RWPE2 (cell line): ENCODE measurements around the gene PPP2R2D.
"Not testable (repeated sequence)": the region's sequence is repeated elsewhere in the genome, so short reads cannot be mapped to it uniquely, and the experiment has no call there.

Source experiments
- ATAC-seq: fragments of 200-7000 bp; cut with Tn5 transposase; 3 replicates; pipeline ENCODE4 v1.9.1; 2021; ENCODE audit warnings: low read depth
- DNase-seq: peaks from one replicate; pipeline ENCODE4 v3.0.0-alpha.2; 2020; ENCODE audit warnings: low spot score
- H3K27ac ChIP-seq: fragments of 450-650 bp; 2 replicates; pipeline ENCODE4 v1.5.1; 2017; ENCODE audit warnings: mild to moderate bottlenecking; ENCODE audit not compliant: poor library complexity, severe bottlenecking
- H3K27me3 ChIP-seq: fragments of 250-450 bp; sonication (Bioruptor Pico); 2 replicates; pipeline ENCODE4 v1.5.1; 2021; ENCODE audit warnings: mild to moderate bottlenecking, moderate library complexity; ENCODE audit not compliant: insufficient read depth, poor library complexity, severe bottlenecking
- H3K36me3 ChIP-seq: fragments of 250-450 bp; sonication (Bioruptor Pico); 2 replicates; pipeline ENCODE4 v1.5.1; 2020; ENCODE audit warnings: low read depth, mild to moderate bottlenecking, moderate library complexity
- H3K4me1 ChIP-seq: fragments of 250-450 bp; sonication (Bioruptor Pico); 2 replicates; pipeline ENCODE4 v1.5.1; 2021; ENCODE audit warnings: mild to moderate bottlenecking, moderate library complexity; ENCODE audit not compliant: insufficient read depth, poor library complexity, severe bottlenecking
- H3K4me3 ChIP-seq: fragments of 250-450 bp; sonication (Bioruptor Pico); 2 replicates; pipeline ENCODE4 v1.5.1; 2021; ENCODE audit warnings: mild to moderate bottlenecking, moderate library complexity; ENCODE audit not compliant: severe bottlenecking
- H3K9me3 ChIP-seq: fragments of 250-450 bp; sonication (Bioruptor Pico); 2 replicates; pipeline ENCODE4 v1.5.1; 2021; ENCODE audit warnings: mild to moderate bottlenecking, moderate library complexity; ENCODE audit not compliant: severe bottlenecking
- TF ChIP-seq, protein P1 (sequence below): fragments of 450-650 bp; IDR thresholded peaks from one replicate; pipeline ENCODE4 v1.5.1; 2017; ENCODE audit warnings: mild to moderate bottlenecking, moderate library complexity; ENCODE audit not compliant: poor library complexity, severe bottlenecking

Gene PPP2R2D

DNA sequence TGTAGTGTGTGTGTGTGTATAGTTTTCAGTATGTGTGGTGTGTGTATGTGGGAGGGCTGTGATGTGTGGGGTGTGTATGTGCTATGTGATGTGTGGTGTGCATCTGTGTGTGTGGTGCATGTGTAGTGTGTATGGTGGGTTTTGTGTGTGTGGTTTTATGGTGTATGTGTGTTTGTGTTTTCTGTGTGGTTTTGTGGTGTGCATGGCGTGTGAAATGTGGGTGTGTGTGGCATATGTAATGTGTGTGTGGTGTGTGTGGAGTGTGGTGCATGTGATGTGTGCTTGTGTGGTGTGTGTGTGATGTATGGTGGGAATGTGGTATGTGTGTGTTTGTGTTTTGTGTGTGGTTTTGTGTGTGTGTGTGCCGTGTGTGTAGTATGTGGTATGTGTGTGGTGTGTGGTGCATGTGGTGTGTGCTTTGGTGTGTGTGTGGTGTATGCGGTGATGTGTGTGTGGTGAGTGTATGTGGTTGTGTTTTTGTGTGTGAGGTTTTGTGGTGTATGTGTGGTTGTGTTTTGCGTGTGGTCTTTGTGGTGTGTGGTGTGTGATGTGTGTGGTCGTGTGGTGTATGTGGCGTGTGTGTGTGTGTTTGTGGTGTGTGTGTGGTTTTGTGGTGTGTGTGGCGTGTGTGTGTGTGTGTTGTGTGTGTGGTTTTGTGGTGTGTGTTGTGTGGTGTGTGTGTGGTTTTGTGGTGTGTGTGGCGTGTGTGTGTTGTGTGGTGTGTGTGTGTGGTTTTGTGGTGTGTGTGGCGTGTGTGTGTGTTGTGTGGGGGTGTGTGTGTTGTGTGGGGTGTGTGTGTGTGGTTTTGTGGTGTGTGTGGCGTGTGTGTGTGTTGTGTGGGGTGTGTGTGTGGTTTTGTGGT lies 18.0 kb upstream of the PPP2R2D start:
- no peak overlapping the region for H3K4me3 ChIP-seq
- no peaks in the 10 kb centered on the region for H3K36me3 ChIP-seq
- H3K27ac ChIP-seq: no peak overlapping the region
- no peak for ATAC-seq
- DNase-seq: no peak
- peaks cover 4% of the 10 kb centered on the region for H3K4me1 ChIP-seq
- H3K27me3 ChIP-seq: no peaks in the 10 kb centered on the region
- TF ChIP-seq, protein P1, sequence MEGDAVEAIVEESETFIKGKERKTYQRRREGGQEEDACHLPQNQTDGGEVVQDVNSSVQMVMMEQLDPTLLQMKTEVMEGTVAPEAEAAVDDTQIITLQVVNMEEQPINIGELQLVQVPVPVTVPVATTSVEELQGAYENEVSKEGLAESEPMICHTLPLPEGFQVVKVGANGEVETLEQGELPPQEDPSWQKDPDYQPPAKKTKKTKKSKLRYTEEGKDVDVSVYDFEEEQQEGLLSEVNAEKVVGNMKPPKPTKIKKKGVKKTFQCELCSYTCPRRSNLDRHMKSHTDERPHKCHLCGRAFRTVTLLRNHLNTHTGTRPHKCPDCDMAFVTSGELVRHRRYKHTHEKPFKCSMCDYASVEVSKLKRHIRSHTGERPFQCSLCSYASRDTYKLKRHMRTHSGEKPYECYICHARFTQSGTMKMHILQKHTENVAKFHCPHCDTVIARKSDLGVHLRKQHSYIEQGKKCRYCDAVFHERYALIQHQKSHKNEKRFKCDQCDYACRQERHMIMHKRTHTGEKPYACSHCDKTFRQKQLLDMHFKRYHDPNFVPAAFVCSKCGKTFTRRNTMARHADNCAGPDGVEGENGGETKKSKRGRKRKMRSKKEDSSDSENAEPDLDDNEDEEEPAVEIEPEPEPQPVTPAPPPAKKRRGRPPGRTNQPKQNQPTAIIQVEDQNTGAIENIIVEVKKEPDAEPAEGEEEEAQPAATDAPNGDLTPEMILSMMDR: no peak
- no peaks in the 10 kb centered on the region for H3K9me3 ChIP-seq

DNA sequence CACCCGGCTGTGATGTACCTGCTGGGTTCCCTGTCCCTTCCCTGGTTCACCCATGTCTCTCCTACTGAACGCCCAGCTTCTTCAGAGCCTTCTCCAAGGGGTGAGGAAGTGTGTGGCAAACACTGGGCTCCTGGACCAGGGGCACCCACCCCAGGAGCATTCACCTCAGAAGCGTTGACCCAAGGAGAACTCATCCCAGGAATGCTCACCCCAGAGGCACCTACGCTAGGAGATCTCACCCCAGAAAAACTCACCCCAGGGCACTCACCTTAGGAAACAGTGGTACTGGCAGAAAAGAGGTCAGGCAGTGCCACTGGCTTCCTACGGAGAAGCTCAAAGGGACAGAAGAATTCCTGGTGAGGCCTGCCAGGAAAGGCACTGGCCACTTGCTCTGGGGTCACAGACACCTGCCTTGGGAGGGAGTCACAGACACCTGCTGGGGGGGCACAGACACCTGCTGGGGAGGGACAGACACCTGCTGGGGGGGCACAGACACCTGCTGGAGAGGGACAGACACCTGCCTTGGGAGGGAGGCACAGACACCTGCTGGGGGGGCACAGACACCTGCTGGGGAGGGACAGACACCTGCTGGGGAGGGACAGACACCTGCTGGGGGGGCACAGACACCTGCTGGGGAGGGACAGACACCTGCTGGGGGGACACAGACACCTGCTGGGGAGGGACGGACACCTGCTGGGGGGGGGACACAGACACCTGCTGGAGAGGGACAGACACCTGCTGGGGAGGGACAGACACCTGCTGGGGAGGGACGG lies 17.0 kb upstream of the PPP2R2D start:
- DNase-seq, H3K9me3 ChIP-seq: not testable (repeated sequence)

DNA sequence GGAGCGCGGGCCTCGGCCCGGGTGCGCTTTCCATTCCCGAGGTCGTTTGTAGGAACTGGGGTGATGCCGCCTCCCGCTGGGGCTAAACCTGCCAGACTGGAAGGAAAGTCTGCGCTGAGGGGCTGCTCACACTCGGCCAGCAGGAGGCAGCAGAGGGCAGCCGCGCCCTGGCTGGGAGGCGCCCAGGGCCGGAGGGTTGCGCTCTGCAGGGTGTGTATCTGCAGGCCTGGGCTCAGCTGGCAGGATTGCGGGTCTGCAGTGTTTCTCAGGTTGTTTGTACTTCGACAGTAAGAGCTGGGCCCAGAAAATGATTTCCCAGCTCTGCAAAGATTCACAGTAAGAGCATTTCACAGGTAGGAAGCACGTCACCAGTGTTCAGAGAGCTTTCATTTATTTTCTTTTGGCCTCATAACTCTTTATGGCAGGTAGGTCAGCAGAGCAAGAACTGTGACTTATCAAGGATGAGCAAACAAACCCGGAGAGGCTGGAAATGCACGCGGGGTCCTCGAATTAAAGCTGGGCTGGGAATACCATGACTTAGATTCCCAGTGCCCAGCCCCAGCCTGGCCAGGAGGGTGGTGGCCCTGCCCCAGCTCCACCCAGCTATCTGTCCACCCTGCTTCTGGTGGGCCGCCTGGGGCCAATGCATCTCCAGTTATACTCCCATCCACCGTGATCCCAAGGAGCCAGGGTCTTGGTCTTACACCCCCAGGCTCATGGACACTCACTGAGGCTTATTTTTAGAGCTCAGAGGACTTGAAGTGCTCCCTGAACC lies 15.2 kb upstream of the PPP2R2D start:
- Histone ChIP-seq H3K4me3 (no peak overlapping the region), H3K9me3 (no peaks in the 10 kb centered on the region), H3K27me3 (no peaks in the 10 kb centered on the region), H3K27ac (no peak overlapping the region), H3K36me3 (no peaks in the 10 kb centered on the region), H3K4me1 (peaks cover 10% of the 10 kb centered on the region)
- TF ChIP-seq, protein P1: peak; percentile 83
- ATAC-seq: peak; percentile 59
- no peak for DNase-seq

More for the DNA sequence above, 17.0 kb upstream of the PPP2R2D start:
- H3K27ac ChIP-seq, H3K27me3 ChIP-seq, H3K4me3 ChIP-seq, ATAC-seq, H3K4me1 ChIP-seq, H3K36me3 ChIP-seq: not testable (repeated sequence)

DNA sequence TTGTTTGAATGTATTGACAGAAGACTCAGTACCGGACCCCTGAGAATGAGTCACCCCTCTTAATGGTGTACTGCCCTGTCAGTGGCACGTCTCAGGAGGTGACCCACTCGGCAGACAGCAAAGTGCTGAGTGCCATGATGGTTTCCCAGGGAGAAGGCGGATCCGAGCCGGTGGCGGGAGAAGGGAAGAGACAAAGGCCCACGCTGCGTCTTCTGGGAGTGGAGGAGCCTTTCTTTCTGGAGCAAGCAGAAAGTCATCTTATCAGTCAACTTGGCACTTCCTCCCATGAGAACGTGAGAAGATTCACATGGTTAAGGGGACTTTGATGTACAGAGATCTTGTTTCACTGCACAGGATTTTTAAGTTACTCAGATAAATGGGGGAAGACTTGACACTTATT lies 14.6 kb upstream of the PPP2R2D start:
- no peak for ATAC-seq
- Histone ChIP-seq H3K4me1 (peaks cover 10% of the 10 kb centered on the region), H3K27ac (no peak overlapping the region), H3K36me3 (no peaks in the 10 kb centered on the region), H3K9me3 (no peaks in the 10 kb centered on the region), H3K4me3 (no peak overlapping the region), H3K27me3 (no peaks in the 10 kb centered on the region)
- no peak for DNase-seq
- TF ChIP-seq, protein P1: no peak

DNA sequence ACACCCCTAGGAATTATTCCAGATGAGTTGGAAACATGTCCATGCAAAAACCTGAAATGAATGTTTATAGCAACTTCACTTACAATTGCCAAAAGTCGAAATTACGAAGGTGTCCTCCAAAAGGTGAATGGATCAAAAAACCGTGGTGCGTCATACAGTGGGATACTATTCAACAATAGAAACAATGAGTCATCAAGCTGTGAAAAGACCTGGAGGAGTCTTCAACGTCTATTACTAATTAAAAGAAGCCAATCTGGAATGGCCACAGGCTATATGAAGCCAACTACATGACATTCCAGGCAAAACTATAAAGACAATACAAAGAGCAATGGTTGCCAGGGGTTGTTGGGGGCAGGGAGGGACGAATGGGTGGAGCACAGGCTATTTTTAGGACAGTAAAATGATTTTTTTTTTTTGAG lies 12.6 kb upstream of the PPP2R2D start:
- DNase-seq: peak; percentile 85
- peak overlapping the region; percentile 54 for H3K27ac ChIP-seq
- H3K4me1 ChIP-seq: peaks cover 10% of the 10 kb centered on the region
- no peaks in the 10 kb centered on the region for H3K36me3 ChIP-seq
- H3K27me3 ChIP-seq: no peaks in the 10 kb centered on the region
- no peaks in the 10 kb centered on the region for H3K9me3 ChIP-seq
- no peak overlapping the region for H3K4me3 ChIP-seq
- peak; percentile 87 for ATAC-seq
- TF ChIP-seq, protein P1: no peak
